Ovary (tissue), 9 donors: ENCODE results near the gene ZMYND11. TPM values are rescaled to one million over a fixed set of nuclear protein-coding genes. Genes with fewer than 3 reads are reported as not detected.

Experiments
- DNase-seq, 5 donors: peaks; one replicate each; pipeline ENCODE4 v3.0.0-alpha.2; 2019 to 2020
- H3K27ac ChIP-seq, 2 donors: fragments of 200-600 bp; one replicate each; pipeline versions ENCODE4 v1.5.1 to v1.8.0; 2019 to 2022
- H3K27me3 ChIP-seq: fragments of 200-600 bp; one replicate; pipeline ENCODE4 v1.8.0; 2022
- H3K36me3 ChIP-seq: fragments of 200-600 bp; sonication (generic); one replicate; pipeline ENCODE4 v1.5.1; 2019
- H3K4me1 ChIP-seq: one replicate; pipeline ENCODE4 v1.8.1; 2013; ENCODE audit warnings: mild to moderate bottlenecking, moderate library complexity; ENCODE audit not compliant: insufficient read depth
- H3K4me3 ChIP-seq: fragments of 200-600 bp; sonication (generic); one replicate; pipeline ENCODE4 v1.5.1; 2017
- H3K9me3 ChIP-seq, 2 donors: fragments of 200-600 bp in 1 of 2; sonication (generic) in 1 of 2; one replicate each; pipeline versions ENCODE4 v1.5.1 to v1.8.1; 2013 to 2019; ENCODE audit warnings: mild to moderate bottlenecking in 1 of 2, moderate library complexity in 1 of 2
- CTCF ChIP-seq, 3 donors: fragments of 450-650 bp in 2 of 3; fragments of 200-600 bp in 1 of 3; IDR thresholded peaks; one replicate each; pipeline versions ENCODE4 v1.5.1 to v1.8.0; 2016 to 2022; ENCODE audit warnings: antibody characterized with exemption in 3 of 3, mild to moderate bottlenecking in 1 of 3
- EP300 ChIP-seq: sonication (generic); formaldehyde crosslinking; IDR thresholded peaks from one replicate; pipeline ENCODE4 v1.6.1; 2017; ENCODE audit warnings: antibody characterized with exemption
- POLR2A ChIP-seq: fragments of 450-650 bp; IDR thresholded peaks from one replicate; pipeline ENCODE4 v1.6.1; 2017; ENCODE audit warnings: antibody characterized with exemption, mild to moderate bottlenecking, moderate library complexity
- WGBS, 3 donors: extraction: QIAGEN DNeasy Blood & Tissue Kit in 1 of 3; methylation state at CpG; one replicate each; pipeline versions ENCODE4 v1.1.5 to v1.1.7; 2013 to 2017; 5-methylcytosine and 5-hydroxymethylcytosine counted together
- intact Hi-C, 4 donors: fragments of 100-400 bp; cut with DNase I; formaldehyde crosslinking; loops; one replicate each; pipeline versions ENCODE4 v1.11.0 to v1.15.1; 2022 to 2023
- polyA plus RNA-seq, 2 donors: library from polyadenylated mRNA; stranded (reverse); fragments of 200-250 nt in 1 of 2; fragments of 350-450 nt in 1 of 2; fragmentation: Illumina TruSeq in 1 of 2; extraction: RNeasy Lipid Tissue Mini Kit (QIAGEN cat#74804) in 1 of 2; gene quantifications; one replicate each; pipeline ENCODE4 v1.2.3, GENCODE V29; 2013 to 2014
- total RNA-seq, 7 donors: library from RNA; depleted of rRNA in 2 of 7; stranded (reverse); fragments of >200 nt in 2 of 7; fragmentation: NEBNext Ultra II Directional in 3 of 7; extraction: Animal tissue kit (Norgen Biotek cat#: 25700) in 3 of 7; gene quantifications; one replicate each; pipeline versions ENCODE4 v1.1.0 to v1.2.4, GENCODE V29; 2016 to 2023
- donor health status: DM: no; HTN: no; CAD: no; lungs with moderate emphysema.
- donor health status: DM: no; HTN: no; CAD: no.
- donor health status: Bipolar disorder and iron deficiency.
- donor health status: DM: yes; HTN: yes; CAD: no.
- donor health status: DM: no; HTN: no; CAD: no.
- donor health status: DM: yes; HTN: yes; CAD: no.

Gene ZMYND11
- total and polyA plus RNA-seq, 9 donors = 48.4 to 93.6 (median 83.5) TPM

- WGBS, 3 donors = 89 to 98% (median 91%) methylated on average over 1 of the region's 1 CpG
- TF ChIP-seq POLR2A (no peak), EP300 (no peak), CTCF (IDR thresholded peaks at IDR 0.05) (no peak)
Measured at GRCh38 chr10:124874-125273, 10.4 kb upstream of the ZMYND11 start.

GRCh38 chr10:127612-128432, 7.4 kb upstream of the ZMYND11 start:
- 90 to 92% (median 91%) methylated on average over 9 of the region's 9 CpGs for WGBS, 3 donors
- intact Hi-C loops = no loop called here
- no peak for TF ChIP-seq POLR2A
- no peak for DNase-seq
- no peaks in the 10 kb centered on the region for H3K27me3 ChIP-seq
- H3K9me3 ChIP-seq = no peaks in the 10 kb centered on the region
- H3K27ac ChIP-seq = no peak overlapping the region
- no peaks in the 10 kb centered on the region for H3K36me3 ChIP-seq
- no peaks in the 10 kb centered on the region for H3K4me1 ChIP-seq
- no peak overlapping the region for H3K4me3 ChIP-seq

More at GRCh38 chr10:124874-125273, 10.4 kb upstream of the ZMYND11 start:
- Histone ChIP-seq H3K4me3 (no peak overlapping the region), H3K4me1 (no peaks in the 10 kb centered on the region), H3K36me3 (no peaks in the 10 kb centered on the region), H3K27ac (no peak overlapping the region), H3K9me3 (no peaks in the 10 kb centered on the region), H3K27me3 (no peaks in the 10 kb centered on the region)
- no peak for DNase-seq
- intact Hi-C loops = no loop called here

GRCh38 chr10:129810-130209, 5.4 kb upstream of the ZMYND11 start:
- intact Hi-C loops = no loop called here
- H3K36me3 ChIP-seq = no peaks in the 10 kb centered on the region
- H3K27ac ChIP-seq = no peak overlapping the region
- DNase-seq = no peak
- H3K9me3 ChIP-seq = no peaks in the 10 kb centered on the region
- H3K4me3 ChIP-seq = no peak overlapping the region
- no peak for TF ChIP-seq EP300
- TF ChIP-seq CTCF (IDR thresholded peaks at IDR 0.05) = no peak
- no peak for TF ChIP-seq POLR2A
- WGBS, 3 donors = 66 to 71% (median 68%) methylated on average over 4 of the region's 4 CpGs
- no peaks in the 10 kb centered on the region for H3K27me3 ChIP-seq
- no peaks in the 10 kb centered on the region for H3K4me1 ChIP-seq

- DNase-seq = no peak
- H3K36me3 ChIP-seq = no peaks in the 10 kb centered on the region
- no peaks in the 10 kb centered on the region for H3K9me3 ChIP-seq
- peaks cover 8% of the 10 kb centered on the region for H3K4me1 ChIP-seq
- intact Hi-C loops = no loop called here
- no peak overlapping the region for H3K27ac ChIP-seq
- H3K4me3 ChIP-seq = no peak overlapping the region
- no peaks in the 10 kb centered on the region for H3K27me3 ChIP-seq
- 58 to 61% (median 60%) methylated on average over 10 of the region's 10 CpGs for WGBS, 3 donors
- TF ChIP-seq POLR2A = no peak
- no peak for TF ChIP-seq EP300
- TF ChIP-seq CTCF (IDR thresholded peaks at IDR 0.05) = no peak
Measured at GRCh38 chr10:132946-133898, 2.0 kb upstream of the ZMYND11 start.
